PFSK-1 (cell line): ENCODE measurements around the gene SEMA6C.

Source experiments
- FOXP2 ChIP-seq: optimal IDR thresholded peaks from 2 replicates; pipeline ENCODE3; 2011; ENCODE audit warnings: borderline replicate concordance, control low read depth, inconsistent platforms; ENCODE audit not compliant: insufficient read depth; ENCODE audit errors: extremely low read length, extremely low read depth
- POLR2AphosphoS5 ChIP-seq: IDR thresholded peaks from 2 replicates; pipeline ENCODE4 v1.6.1; 2012; ENCODE audit warnings: low read depth, mild to moderate bottlenecking, control low read depth, low read length, moderate library complexity
- SIN3A ChIP-seq: IDR thresholded peaks from 2 replicates; pipeline ENCODE4 v1.6.1; 2012; ENCODE audit warnings: mild to moderate bottlenecking, low read length, moderate library complexity, borderline replicate concordance; ENCODE audit not compliant: insufficient read depth
- TAF1 ChIP-seq: IDR thresholded peaks from 2 replicates; pipeline ENCODE4 v1.6.1; 2012; ENCODE audit warnings: low read length, control low read depth, borderline replicate concordance; ENCODE audit not compliant: insufficient read depth
- TF ChIP-seq, protein P1 (sequence below), 2 experiments: IDR thresholded peaks; 2 replicates each; pipeline versions ENCODE4 v1.6.1 to v1.8.0; 2011 to 2012; ENCODE audit warnings: low read depth in 2 of 2, low read length in 2 of 2, control low read depth in 1 of 2, inconsistent platforms in 1 of 2, mild to moderate bottlenecking in 1 of 2, moderate library complexity in 1 of 2; ENCODE audit not compliant: insufficient read depth in 1 of 2

SEMA6C gene

DNA sequence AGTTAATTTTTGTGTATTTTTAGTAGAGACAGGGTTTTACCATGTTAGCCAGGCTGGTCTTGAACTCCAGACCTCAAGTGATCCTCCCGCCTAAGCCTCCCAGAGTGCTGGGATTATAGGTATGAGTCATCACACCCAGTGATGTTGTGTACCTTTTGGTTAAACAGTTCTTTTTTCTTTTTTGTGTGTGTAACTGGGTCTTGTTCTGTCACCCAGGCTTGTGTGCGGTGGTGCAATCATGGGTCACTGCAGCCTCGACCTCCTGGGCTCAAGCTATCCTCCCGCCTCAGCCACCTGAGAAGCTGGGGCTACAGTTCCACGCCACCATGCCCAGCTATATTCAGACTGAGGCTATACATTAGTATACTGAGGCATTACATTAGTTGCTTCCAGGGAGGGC is 38.1 kb downstream of the SEMA6C start:
- TF ChIP-seq SIN3A (no peak), POLR2AphosphoS5 (no peak), TAF1 (no peak), FOXP2 (no peak)
- TF ChIP-seq, protein P1, sequence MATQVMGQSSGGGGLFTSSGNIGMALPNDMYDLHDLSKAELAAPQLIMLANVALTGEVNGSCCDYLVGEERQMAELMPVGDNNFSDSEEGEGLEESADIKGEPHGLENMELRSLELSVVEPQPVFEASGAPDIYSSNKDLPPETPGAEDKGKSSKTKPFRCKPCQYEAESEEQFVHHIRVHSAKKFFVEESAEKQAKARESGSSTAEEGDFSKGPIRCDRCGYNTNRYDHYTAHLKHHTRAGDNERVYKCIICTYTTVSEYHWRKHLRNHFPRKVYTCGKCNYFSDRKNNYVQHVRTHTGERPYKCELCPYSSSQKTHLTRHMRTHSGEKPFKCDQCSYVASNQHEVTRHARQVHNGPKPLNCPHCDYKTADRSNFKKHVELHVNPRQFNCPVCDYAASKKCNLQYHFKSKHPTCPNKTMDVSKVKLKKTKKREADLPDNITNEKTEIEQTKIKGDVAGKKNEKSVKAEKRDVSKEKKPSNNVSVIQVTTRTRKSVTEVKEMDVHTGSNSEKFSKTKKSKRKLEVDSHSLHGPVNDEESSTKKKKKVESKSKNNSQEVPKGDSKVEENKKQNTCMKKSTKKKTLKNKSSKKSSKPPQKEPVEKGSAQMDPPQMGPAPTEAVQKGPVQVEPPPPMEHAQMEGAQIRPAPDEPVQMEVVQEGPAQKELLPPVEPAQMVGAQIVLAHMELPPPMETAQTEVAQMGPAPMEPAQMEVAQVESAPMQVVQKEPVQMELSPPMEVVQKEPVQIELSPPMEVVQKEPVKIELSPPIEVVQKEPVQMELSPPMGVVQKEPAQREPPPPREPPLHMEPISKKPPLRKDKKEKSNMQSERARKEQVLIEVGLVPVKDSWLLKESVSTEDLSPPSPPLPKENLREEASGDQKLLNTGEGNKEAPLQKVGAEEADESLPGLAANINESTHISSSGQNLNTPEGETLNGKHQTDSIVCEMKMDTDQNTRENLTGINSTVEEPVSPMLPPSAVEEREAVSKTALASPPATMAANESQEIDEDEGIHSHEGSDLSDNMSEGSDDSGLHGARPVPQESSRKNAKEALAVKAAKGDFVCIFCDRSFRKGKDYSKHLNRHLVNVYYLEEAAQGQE (IDR thresholded peaks at IDR 0.05; ENCODE audit: insufficient read depth in 1 of 2, low read depth in 2 of 2, low read length in 2 of 2) = no peak

DNA sequence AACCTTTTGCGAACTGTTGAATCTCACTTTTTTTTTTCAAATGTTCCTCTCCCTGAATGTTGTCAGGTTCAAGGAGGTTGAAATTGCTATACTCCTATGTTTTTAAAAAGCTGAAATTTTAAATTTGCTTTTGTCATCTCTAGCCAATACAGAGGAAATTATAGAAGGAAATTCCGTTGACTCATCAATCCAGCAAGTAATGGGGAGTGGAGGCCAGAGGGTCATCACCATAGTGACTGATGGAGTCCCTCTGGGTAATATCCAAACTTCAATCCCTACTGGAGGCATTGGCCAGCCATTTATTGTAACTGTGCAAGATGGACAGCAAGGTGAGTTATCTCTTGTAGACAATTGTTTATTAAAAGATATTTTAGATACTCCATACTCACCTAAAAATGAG is 39.5 kb downstream of the SEMA6C start:
- TF ChIP-seq FOXP2 (no peak), SIN3A (no peak), TAF1 (no peak), POLR2AphosphoS5 (no peak)
- TF ChIP-seq, protein P1 (IDR thresholded peaks at IDR 0.05; ENCODE audit: insufficient read depth in 1 of 2, low read depth in 2 of 2, low read length in 2 of 2) = no peak

GRCh38 chr1:151104630-151105029 is 41.8 kb downstream of the SEMA6C start:
- no peak for TF ChIP-seq TAF1

- TF ChIP-seq, protein P1 (IDR thresholded peaks at IDR 0.05; ENCODE audit: insufficient read depth in 1 of 2, low read depth in 2 of 2, low read length in 2 of 2) = no peak
- TF ChIP-seq POLR2AphosphoS5 (no peak), TAF1 (no peak), FOXP2 (no peak)
Observed at GRCh38 chr1:151098126-151098525, 48.3 kb downstream of the SEMA6C start.

- no peak for TF ChIP-seq TAF1
- no peak for TF ChIP-seq FOXP2
- TF ChIP-seq, protein P1 (IDR thresholded peaks at IDR 0.05; ENCODE audit: insufficient read depth in 1 of 2, low read depth in 2 of 2, low read length in 2 of 2) = no peak
- TF ChIP-seq SIN3A = no peak
- no peak for TF ChIP-seq POLR2AphosphoS5
Observed at GRCh38 chr1:151085953-151086559, 60.4 kb downstream of the SEMA6C start.
